HCT116 (cell line): ENCODE results near the gene IQCB1. TPM values are rescaled to one million over a fixed set of nuclear protein-coding genes. Genes with fewer than 3 reads are reported as not detected.

Experiments
- ATAC-seq: fragments of 200-7000 bp; cut with Tn5 transposase; 2 replicates; pipeline ENCODE4 v1.9.1; 2020; ENCODE audit warnings: mild to moderate bottlenecking, moderate library complexity
- BruUV-seq: library from RNA; stranded (reverse); fragments of 400-500 nt; replicated peaks from 2 replicates; lab custom pipeline; 2021; lab: Mats Ljungman, UMichigan
- CTCF ChIA-PET: fragments of 300-600 bp; sonication (Branson Sonifier 250); formaldehyde crosslinking; loops from one replicate; lab custom pipeline; 2021; ENCODE audit warnings: antibody characterized with exemption; lab: Charles Lee
- POLR2A ChIA-PET: fragments of 300-600, 350-600 bp; sonication (Branson Sonifier 250); formaldehyde crosslinking; loops from one replicate; lab custom pipeline; 2021; ENCODE audit warnings: antibody characterized with exemption; lab: Charles Lee
- RAD21 ChIA-PET, 2 experiments: fragments of 300-600 bp; sonication (Branson Sonifier 250); formaldehyde crosslinking; loops; one replicate each; lab custom pipeline; 2023; ENCODE audit warnings: low total read pairs in 2 of 2; ENCODE audit not compliant: uncharacterized antibody in 2 of 2, unreplicated experiment in 2 of 2, low non-redundant PET in 1 of 2; lab: Charles Lee
- DNase-seq: peaks from one replicate; pipeline ENCODE4 v3.0.0-alpha.2; 2010; ENCODE audit warnings: low read depth, low spot score
- H2AFZ ChIP-seq: fragments of 200-600 bp; shearing (Covaris generic), sonication (generic); 2 replicates; pipeline ENCODE4 v1.6.1; 2017; ENCODE audit warnings: low read depth, mixed run types, mixed read lengths, antibody characterized with exemption, low read length; ENCODE audit not compliant: poor library complexity, severe bottlenecking
- H3K27ac ChIP-seq: 2 replicates; pipeline ENCODE4 v1.5.1; 2012; ENCODE audit warnings: low read depth, low read length
- H3K27me3 ChIP-seq: fragments of 200-600 bp; sonication (generic); 2 replicates; pipeline ENCODE4 v1.6.1; 2016; ENCODE audit warnings: mixed run types, low read length, mixed read lengths; ENCODE audit not compliant: insufficient read depth
- H3K36me3 ChIP-seq, 2 experiments: fragments of 200-500 bp in 1 of 2; fragments of 200-600 bp in 1 of 2; sonication (Bioruptor generic) in 1 of 2; sonication (generic) in 1 of 2; 2 replicates each; pipeline versions ENCODE4 v1.5.1 to v1.6.1; 2014 to 2016; ENCODE audit warnings: low read length in 2 of 2, inconsistent platforms in 1 of 2, mixed read lengths in 1 of 2, mixed run types in 1 of 2; ENCODE audit not compliant: insufficient read depth in 2 of 2, control insufficient read depth in 1 of 2
- H3K4me1 ChIP-seq, 2 experiments: fragments of 200-600 bp in 1 of 2; sonication (generic) in 1 of 2; 2 replicates each; pipeline versions ENCODE4 v1.5.1 to v1.6.1; 2012 to 2017; ENCODE audit warnings: low read length in 2 of 2, inconsistent platforms in 1 of 2, mild to moderate bottlenecking in 1 of 2, mixed read lengths in 1 of 2, mixed run types in 1 of 2, moderate library complexity in 1 of 2; ENCODE audit not compliant: insufficient read depth in 2 of 2, control insufficient read depth in 1 of 2
- H3K4me2 ChIP-seq: fragments of 200-600 bp; sonication (generic); 2 replicates; pipeline ENCODE4 v1.6.1; 2017; ENCODE audit warnings: mixed run types, low read length, mixed read lengths
- H3K4me3 ChIP-seq, 2 experiments: fragments of 200-600 bp in 1 of 2; sonication (generic) in 1 of 2; replicated peaks in 1 of 2; 2 replicates each; pipeline ENCODE4 v1.5.1; 2011 to 2016; ENCODE audit warnings: low read length in 2 of 2, control low read depth in 1 of 2, low read depth in 1 of 2, mild to moderate bottlenecking in 1 of 2, mixed read lengths in 1 of 2, mixed run types in 1 of 2
- H3K79me2 ChIP-seq: fragments of 200-600 bp; sonication (generic); 2 replicates; pipeline ENCODE4 v1.6.1; 2017; ENCODE audit warnings: mild to moderate bottlenecking, mixed run types, low read length, moderate library complexity, mixed read lengths; ENCODE audit not compliant: insufficient read depth
- H3K9ac ChIP-seq: fragments of 200-600 bp; sonication (generic); 2 replicates; pipeline ENCODE4 v1.6.1; 2016; ENCODE audit warnings: low read length, mixed read lengths
- H3K9me2 ChIP-seq: fragments of 200-600 bp; sonication (generic), shearing (Covaris generic); 2 replicates; pipeline ENCODE4 v1.6.1; 2017; ENCODE audit warnings: mixed run types, mild to moderate bottlenecking, moderate library complexity; ENCODE audit not compliant: insufficient read depth
- H3K9me3 ChIP-seq, 2 experiments: fragments of 200-500 bp in 1 of 2; fragments of 200-600 bp in 1 of 2; sonication (Bioruptor generic) in 1 of 2; sonication (generic) in 1 of 2; 2 replicates each; pipeline ENCODE4 v1.6.1; 2014 to 2017; ENCODE audit warnings: low read length in 2 of 2, mixed read lengths in 2 of 2, inconsistent platforms in 1 of 2, low read depth in 1 of 2, mild to moderate bottlenecking in 1 of 2, mixed run types in 1 of 2, moderate library complexity in 1 of 2; ENCODE audit not compliant: control insufficient read depth in 1 of 2, insufficient read depth in 1 of 2
- H4K20me1 ChIP-seq: fragments of 200-600 bp; sonication (generic), shearing (Covaris generic); 2 replicates; pipeline ENCODE4 v1.6.1; 2017; ENCODE audit warnings: mixed run types, mild to moderate bottlenecking, moderate library complexity; ENCODE audit not compliant: insufficient read depth
- CTCF ChIP-seq, 3 experiments: fragments of 200-600 bp in 1 of 3; sonication (generic) in 1 of 3; IDR thresholded peaks in 2 of 3; conservative IDR thresholded peaks in 1 of 3; 2 replicates each; pipeline ENCODE4 v1.5.1; 2012 to 2017; ENCODE audit warnings: low read depth in 2 of 3, low read length in 2 of 3, antibody characterized with exemption in 1 of 3, borderline replicate concordance in 1 of 3, control low read depth in 1 of 3, mild to moderate bottlenecking in 1 of 3, mixed read lengths in 1 of 3, mixed run types in 1 of 3, moderate library complexity in 1 of 3; ENCODE audit not compliant: insufficient read depth in 1 of 3
- EGR1 ChIP-seq: IDR thresholded peaks from 2 replicates; pipeline ENCODE4 v1.6.1; 2012; ENCODE audit warnings: low read depth
- ELF1 ChIP-seq: IDR thresholded peaks from 2 replicates; pipeline ENCODE4 v1.6.1; 2012; ENCODE audit warnings: low read depth, borderline replicate concordance
- EZH2 ChIP-seq: fragments of 200-600 bp; sonication (generic); IDR thresholded peaks from 2 replicates; pipeline ENCODE4 v1.6.1; 2017; ENCODE audit warnings: antibody characterized with exemption, mixed run types
- EZH2phosphoT487 ChIP-seq: fragments of 200-600 bp; IDR thresholded peaks from 2 replicates; pipeline ENCODE4 v1.6.1; 2018; ENCODE audit warnings: antibody characterized with exemption, borderline replicate concordance
- MAX ChIP-seq: IDR thresholded peaks from 2 replicates; pipeline ENCODE4 v1.6.1; 2012
- REST ChIP-seq: IDR thresholded peaks from 2 replicates; pipeline ENCODE4 v1.6.1; 2012; ENCODE audit warnings: low read depth
- SIN3A ChIP-seq: IDR thresholded peaks from 2 replicates; pipeline ENCODE4 v1.6.1; 2012; ENCODE audit warnings: low read depth
- SP1 ChIP-seq: IDR thresholded peaks from 2 replicates; pipeline ENCODE4 v1.6.1; 2012; ENCODE audit warnings: low read depth
- SRF ChIP-seq: IDR thresholded peaks from 2 replicates; pipeline ENCODE4 v1.6.1; 2012; ENCODE audit warnings: low read depth
- TCF7L2 ChIP-seq: IDR thresholded peaks from 2 replicates; pipeline ENCODE4 v1.7.0; 2011; ENCODE audit warnings: borderline replicate concordance, inconsistent platforms; ENCODE audit not compliant: insufficient read depth, insufficient read length; ENCODE audit errors: extremely low read depth
- ZNF274 ChIP-seq: fragments of 200-500 bp; sonication (Bioruptor generic); IDR thresholded peaks from 2 replicates; pipeline ENCODE4 v1.6.1; 2014; ENCODE audit warnings: mild to moderate bottlenecking, low read depth, low read length, inconsistent platforms
- intact Hi-C: fragments of 100-400 bp; cut with micrococcal nuclease; formaldehyde crosslinking; loops from 2 replicates; pipeline ENCODE4 v1.10.0; 2022
- total RNA-seq: library from RNA; stranded (reverse); gene quantifications from one replicate; pipeline ENCODE4 v1.2.1, GENCODE V29; 2021; ENCODE audit not compliant: unreplicated experiment

IQCB1 gene
- total RNA-seq, 1 experiment from 2014 or later, result 22.2 TPM

GRCh38 chr3:121839962-121840361, 5.1 kb upstream of the IQCB1 start:
- H3K9me2 ChIP-seq, result no peaks in the 10 kb centered on the region
- ATAC-seq (no peak), DNase-seq (no peak)
- H3K36me3 ChIP-seq, result no peaks in the 10 kb centered on the region
- H3K27me3 ChIP-seq, result no peaks in the 10 kb centered on the region; the same call in 1 of the 2 replicates
- ChIA-PET POLR2A (no interaction called here), RAD21 (no interaction called here), CTCF (no interaction called here)
- BruUV-seq, result no TSS peak
- no peak overlapping the region for H3K9ac ChIP-seq
- no peak for TF ChIP-seq SRF
- no peak for TF ChIP-seq ZNF274
- TF ChIP-seq EGR1, result no peak
- no peak for TF ChIP-seq EZH2
- no peak for TF ChIP-seq MAX
- no peak for TF ChIP-seq SIN3A
- no peak for TF ChIP-seq CTCF (IDR thresholded peaks at IDR 0.05 in 2 of 3, conservative IDR thresholded peaks at IDR 0.05 in 1 of 3; ENCODE audit: borderline replicate concordance in 1 of 3, insufficient read depth in 1 of 3, low read depth in 2 of 3, low read length in 2 of 3)
- no peak for TF ChIP-seq EZH2phosphoT487
- TF ChIP-seq REST, result no peak
- TF ChIP-seq ELF1, result no peak
- TF ChIP-seq SP1, result no peak
- TF ChIP-seq TCF7L2, result no peak
- no peaks in the 10 kb centered on the region for H4K20me1 ChIP-seq
- H3K27ac ChIP-seq, result no peak overlapping the region
- H3K4me1 ChIP-seq, result peaks cover 0 to 7% of the 10 kb centered on the region in 2 experiments; a peak in 2 of 4 replicates
- no peaks in the 10 kb centered on the region for H3K79me2 ChIP-seq
- H3K9me3 ChIP-seq, result no peaks in the 10 kb centered on the region
- intact Hi-C loops, result loop anchor here (5.0 kb wide), 1 partner anchor 293 kb away; the partner anchor contains the start of gene POLQ
- no peak overlapping the region for H3K4me2 ChIP-seq
- H3K4me3 ChIP-seq, result no peak overlapping the region
- no peak overlapping the region for H2AFZ ChIP-seq
